Colonic mucosa (tissue), 4 donors: ENCODE data around the gene DSG3. TPM values are rescaled to one million over a fixed set of nuclear protein-coding genes. Genes with fewer than 3 reads are reported as not detected.

Experiments
- DNase-seq: peaks from one replicate; pipeline ENCODE4 v3.0.0-alpha.2; 2020
- H3K27ac ChIP-seq: fragments of 200-600 bp; one replicate; pipeline ENCODE4 v1.8.0; 2021
- H3K27me3 ChIP-seq: fragments of 200-600 bp; one replicate; pipeline ENCODE4 v1.8.0; 2021
- H3K36me3 ChIP-seq: fragments of 200-600 bp; one replicate; pipeline ENCODE4 v1.8.0; 2021
- H3K4me1 ChIP-seq: fragments of 200-600 bp; one replicate; pipeline ENCODE4 v1.8.0; 2021; ENCODE audit warnings: mild to moderate bottlenecking
- H3K4me3 ChIP-seq: fragments of 200-600 bp; one replicate; pipeline ENCODE4 v1.8.0; 2021
- H3K9ac ChIP-seq, 2 donors: one replicate each; pipeline ENCODE4 v1.7.0; 2013; ENCODE audit warnings: control low read depth in 2 of 2, low read depth in 2 of 2, low read length in 2 of 2
- H3K9me3 ChIP-seq: fragments of 200-600 bp; one replicate; pipeline ENCODE4 v1.8.0; 2021
- CTCF ChIP-seq: fragments of 200-600 bp; IDR thresholded peaks from one replicate; pipeline ENCODE4 v1.8.0; 2022; ENCODE audit warnings: antibody characterized with exemption, mild to moderate bottlenecking
- intact Hi-C: fragments of 100-400 bp; cut with DNase I; formaldehyde crosslinking; loops from one replicate; pipeline ENCODE4 v1.14.1; 2022
- total RNA-seq, 2 donors: library from RNA; stranded (reverse); fragmentation: NEBNext Ultra II Directional in 1 of 2; extraction: Animal tissue kit (Norgen Biotek cat#: 25700) in 1 of 2; gene quantifications; one replicate each; pipeline ENCODE4 v1.2.1, GENCODE V29; 2021
- donor health status: healthy.
- donor health status: DM: no; HTN: no; CAD: no.
- donor health status: DM: no; HTN: no; CAD: no.

Gene DSG3
- total RNA-seq, 2 donors from 2014 or later = 0.07 to 0.40 TPM

- DNase-seq = no peak
- H3K4me1 ChIP-seq = no peaks in the 10 kb centered on the region
These were observed 21.5 kb upstream of the DSG3 start for GRCh38 chr18:31426021-31426420.

GRCh38 chr18:31426871-31427406 is 20.6 kb upstream of the DSG3 start:
- Histone ChIP-seq H3K27ac (no peak overlapping the region), H3K36me3 (no peaks in the 10 kb centered on the region), H3K4me3 (no peak overlapping the region), H3K9me3 (no peaks in the 10 kb centered on the region), H3K4me1 (no peaks in the 10 kb centered on the region), H3K27me3 (no peaks in the 10 kb centered on the region), H3K9ac (no peak overlapping the region)
- DNase-seq = no peak
- TF ChIP-seq CTCF = no peak
- intact Hi-C loops = loop anchor here (10.0 kb wide), 3 partner anchors 78 to 312 kb away; no protein-coding TSS in a partner anchor

More at GRCh38 chr18:31426021-31426420, 21.5 kb upstream of the DSG3 start:
- Histone ChIP-seq H3K36me3 (no peaks in the 10 kb centered on the region), H3K27ac (no peak overlapping the region), H3K27me3 (no peaks in the 10 kb centered on the region), H3K9me3 (no peaks in the 10 kb centered on the region), H3K9ac (no peak overlapping the region), H3K4me3 (no peak overlapping the region)
- intact Hi-C loops = loop anchor here (10.0 kb wide), 3 partner anchors 79 to 311 kb away; no protein-coding TSS in a partner anchor
- TF ChIP-seq CTCF = no peak

GRCh38 chr18:31428211-31428610 is 19.3 kb upstream of the DSG3 start:
- H3K4me1 ChIP-seq = no peaks in the 10 kb centered on the region
- no peaks in the 10 kb centered on the region for H3K27me3 ChIP-seq
- H3K27ac ChIP-seq = no peak overlapping the region
- no peaks in the 10 kb centered on the region for H3K9me3 ChIP-seq
- DNase-seq = no peak
- no peak for TF ChIP-seq CTCF
- H3K9ac ChIP-seq = no peak overlapping the region
- intact Hi-C loops = loop anchor here (10.0 kb wide), 3 partner anchors 77 to 313 kb away; no protein-coding TSS in a partner anchor
- H3K36me3 ChIP-seq = no peaks in the 10 kb centered on the region
- no peak overlapping the region for H3K4me3 ChIP-seq

- intact Hi-C loops = loop anchor here (5.0 to 10.0 kb wide), 4 partner anchors 53 to 315 kb away; no protein-coding TSS in a partner anchor
- no peak for TF ChIP-seq CTCF
- peak; percentile 79 for DNase-seq
- Histone ChIP-seq H3K9ac (no peak overlapping the region), H3K4me1 (no peaks in the 10 kb centered on the region), H3K27ac (peak overlapping the region; percentile 20), H3K36me3 (no peaks in the 10 kb centered on the region), H3K9me3 (no peaks in the 10 kb centered on the region), H3K4me3 (no peak overlapping the region), H3K27me3 (no peaks in the 10 kb centered on the region)
These were observed 17.9 kb upstream of the DSG3 start for GRCh38 chr18:31429623-31430022.

- Histone ChIP-seq H3K36me3 (no peaks in the 10 kb centered on the region), H3K9me3 (no peaks in the 10 kb centered on the region), H3K27me3 (no peaks in the 10 kb centered on the region), H3K4me3 (no peak overlapping the region), H3K27ac (peak overlapping the region; percentile 20), H3K4me1 (no peaks in the 10 kb centered on the region), H3K9ac (peak overlapping the region in 1 of 2 donors; percentile 36)
- TF ChIP-seq CTCF = no peak
- DNase-seq = no peak
- intact Hi-C loops = loop anchor here (5.0 kb wide), 1 partner anchor 52 kb away; no protein-coding TSS in a partner anchor
These were observed 17.5 kb upstream of the DSG3 start for GRCh38 chr18:31430072-31430471.
